Eye (tissue), 1 donor: Measurements from ENCODE around the gene TSSK3.

Experiments
- DNase-seq: peaks from one replicate; pipeline ENCODE4 v3.0.0-alpha.2; 2015

TSSK3 gene

DNA sequence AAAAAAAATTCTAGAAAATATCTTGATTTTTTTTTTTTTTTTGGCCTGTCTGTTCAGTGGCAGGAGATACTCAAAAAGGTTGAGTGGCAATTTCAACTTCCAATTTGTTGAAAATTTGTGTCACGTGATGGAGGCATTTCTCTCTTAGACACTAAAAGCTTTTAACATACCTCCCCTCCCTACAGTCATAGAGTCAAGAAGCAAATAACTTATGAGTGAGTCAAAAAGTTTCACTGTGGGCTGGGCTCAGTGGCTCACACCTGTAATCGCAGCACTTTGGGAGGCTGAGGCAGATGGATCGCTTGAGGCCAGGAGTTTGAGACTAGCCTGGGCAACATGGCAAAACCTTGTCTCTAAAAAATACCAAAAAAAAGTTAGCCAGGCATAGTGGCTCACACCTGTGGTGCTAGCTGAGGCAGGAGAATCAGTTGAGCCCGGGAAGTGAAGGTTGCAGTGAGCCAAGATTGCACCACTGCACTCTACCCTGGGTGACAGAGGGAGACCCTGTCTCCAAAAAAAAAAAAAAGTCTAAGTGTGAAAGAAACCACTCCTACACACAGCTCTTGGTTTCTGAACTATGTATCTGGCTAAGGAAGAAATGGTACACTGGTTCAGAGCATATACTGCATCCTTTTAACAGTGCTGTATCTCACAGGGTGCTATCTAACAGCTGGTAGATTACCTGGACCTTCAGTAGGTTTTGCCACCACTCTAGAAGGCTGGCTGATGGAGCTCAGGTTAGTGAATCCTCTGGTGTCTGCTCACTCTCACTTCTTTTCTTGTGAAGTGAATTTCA, 43.5 kb downstream of the TSSK3 start:
- DNase-seq, result no peak

DNA sequence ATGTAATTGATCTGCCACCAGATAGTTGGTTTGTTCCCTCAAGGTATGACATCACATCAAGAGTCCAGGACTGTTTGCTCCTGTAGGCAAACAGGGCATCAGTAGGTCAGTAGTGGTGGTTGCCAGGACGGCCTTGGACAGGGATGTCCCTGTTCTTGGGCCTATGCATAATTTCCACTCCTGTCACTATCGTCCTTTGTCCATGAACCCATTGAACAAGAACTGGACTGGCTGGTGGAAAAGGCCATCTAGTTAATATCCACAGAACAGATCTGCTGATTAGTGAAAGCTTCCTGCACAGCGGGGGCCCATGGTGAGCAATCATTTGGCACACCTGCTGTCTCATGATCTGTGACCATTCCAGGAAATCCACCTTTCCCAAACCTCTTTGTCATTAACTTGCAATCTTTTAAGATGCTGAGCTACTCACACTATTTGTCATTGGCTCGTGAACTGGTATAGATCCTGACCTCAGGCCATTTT, 44.3 kb downstream of the TSSK3 start:
- no peak for DNase-seq

DNA sequence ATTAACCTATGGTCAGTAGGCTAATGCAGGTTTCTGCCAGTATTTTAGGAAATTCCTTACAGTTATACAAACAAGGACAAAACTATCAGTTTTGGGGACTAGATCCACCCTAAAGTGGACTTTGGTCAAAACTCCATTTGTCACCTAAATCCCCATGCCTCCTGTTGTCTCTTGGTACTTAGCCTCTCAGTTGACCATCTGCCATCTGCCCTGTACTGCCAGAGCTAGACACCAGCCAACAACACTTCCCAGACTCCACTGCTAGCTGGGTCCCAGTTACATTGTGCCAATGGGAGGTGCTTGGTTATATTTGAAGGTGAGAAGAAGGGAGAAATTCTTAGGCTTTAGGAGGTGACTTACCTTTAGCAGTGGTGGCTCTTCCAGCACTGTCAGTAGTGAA, 48.9 kb downstream of the TSSK3 start:
- DNase-seq, result no peak

DNA sequence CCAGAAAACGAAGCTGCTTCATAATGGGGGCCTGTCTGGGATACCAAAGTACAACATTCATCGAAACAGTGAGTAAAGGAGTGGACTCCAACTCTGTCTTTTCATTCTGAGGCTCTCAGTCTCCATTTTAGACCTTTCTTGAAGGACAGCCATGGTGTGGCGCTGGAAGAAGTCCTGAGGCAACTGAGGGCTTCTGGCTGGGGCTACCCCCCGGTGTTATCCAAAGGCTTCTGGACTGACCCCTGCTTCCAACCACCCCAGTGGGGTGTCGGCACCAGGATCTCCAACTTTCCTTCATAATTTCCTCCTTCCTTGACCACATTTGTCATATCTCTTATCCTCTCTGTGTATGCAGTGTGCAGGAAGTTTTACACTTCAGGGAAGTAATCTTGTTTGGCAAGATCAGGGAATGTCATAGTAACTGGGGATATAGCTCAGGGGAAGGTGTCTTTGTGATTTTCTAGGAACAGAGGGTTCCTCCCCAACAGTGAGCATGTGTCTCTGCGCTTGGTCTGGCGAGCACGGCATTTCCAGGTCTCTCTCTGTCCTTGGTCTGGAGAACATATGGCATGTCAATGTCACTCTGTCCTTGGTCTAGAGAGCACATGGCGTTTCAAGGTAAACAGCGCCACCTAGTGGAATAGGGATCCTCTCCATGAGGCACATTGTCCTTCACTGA, 51.3 kb downstream of the TSSK3 start:
- DNase-seq, result peak; percentile 62
